22Rv1 (cell line): ENCODE results near the gene BMPER.

ENCODE experiments used
- H3K27ac ChIP-seq: fragments of 450-650 bp; 2 replicates; pipeline ENCODE4 v1.5.1; 2017
- ZFX ChIP-seq: fragments of 450-650 bp; IDR thresholded peaks from 2 replicates; pipeline ENCODE4 v1.6.1; 2017; ENCODE audit warnings: antibody characterized with exemption, borderline replicate concordance
- TF ChIP-seq, protein P1 (sequence below): fragments of 450-650 bp; IDR thresholded peaks from 2 replicates; pipeline ENCODE4 v1.5.1; 2017; ENCODE audit warnings: mild to moderate bottlenecking

BMPER gene

DNA sequence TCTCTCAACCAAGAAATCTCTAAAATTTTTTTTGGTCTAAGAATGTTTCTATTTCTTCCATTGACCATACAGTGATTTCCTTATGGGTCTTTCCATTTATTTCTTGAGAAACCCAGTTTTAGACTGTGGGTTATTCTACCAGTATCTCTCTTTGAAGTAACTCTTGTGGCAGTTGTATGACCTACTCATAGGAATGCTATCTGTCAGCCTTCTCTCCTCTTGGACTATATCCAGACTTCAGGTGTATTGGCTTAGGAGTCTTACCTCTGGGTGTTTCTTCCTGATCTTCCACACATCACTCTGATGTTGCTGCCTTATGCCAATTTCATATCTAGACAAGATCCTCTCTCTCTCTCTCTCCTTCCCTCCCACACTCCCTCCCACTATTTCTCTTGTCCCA is 178.1 kb downstream of the BMPER start:
- no peak overlapping the region for H3K27ac ChIP-seq
- TF ChIP-seq, protein P1, sequence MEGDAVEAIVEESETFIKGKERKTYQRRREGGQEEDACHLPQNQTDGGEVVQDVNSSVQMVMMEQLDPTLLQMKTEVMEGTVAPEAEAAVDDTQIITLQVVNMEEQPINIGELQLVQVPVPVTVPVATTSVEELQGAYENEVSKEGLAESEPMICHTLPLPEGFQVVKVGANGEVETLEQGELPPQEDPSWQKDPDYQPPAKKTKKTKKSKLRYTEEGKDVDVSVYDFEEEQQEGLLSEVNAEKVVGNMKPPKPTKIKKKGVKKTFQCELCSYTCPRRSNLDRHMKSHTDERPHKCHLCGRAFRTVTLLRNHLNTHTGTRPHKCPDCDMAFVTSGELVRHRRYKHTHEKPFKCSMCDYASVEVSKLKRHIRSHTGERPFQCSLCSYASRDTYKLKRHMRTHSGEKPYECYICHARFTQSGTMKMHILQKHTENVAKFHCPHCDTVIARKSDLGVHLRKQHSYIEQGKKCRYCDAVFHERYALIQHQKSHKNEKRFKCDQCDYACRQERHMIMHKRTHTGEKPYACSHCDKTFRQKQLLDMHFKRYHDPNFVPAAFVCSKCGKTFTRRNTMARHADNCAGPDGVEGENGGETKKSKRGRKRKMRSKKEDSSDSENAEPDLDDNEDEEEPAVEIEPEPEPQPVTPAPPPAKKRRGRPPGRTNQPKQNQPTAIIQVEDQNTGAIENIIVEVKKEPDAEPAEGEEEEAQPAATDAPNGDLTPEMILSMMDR = no peak
- TF ChIP-seq ZFX = no peak

DNA sequence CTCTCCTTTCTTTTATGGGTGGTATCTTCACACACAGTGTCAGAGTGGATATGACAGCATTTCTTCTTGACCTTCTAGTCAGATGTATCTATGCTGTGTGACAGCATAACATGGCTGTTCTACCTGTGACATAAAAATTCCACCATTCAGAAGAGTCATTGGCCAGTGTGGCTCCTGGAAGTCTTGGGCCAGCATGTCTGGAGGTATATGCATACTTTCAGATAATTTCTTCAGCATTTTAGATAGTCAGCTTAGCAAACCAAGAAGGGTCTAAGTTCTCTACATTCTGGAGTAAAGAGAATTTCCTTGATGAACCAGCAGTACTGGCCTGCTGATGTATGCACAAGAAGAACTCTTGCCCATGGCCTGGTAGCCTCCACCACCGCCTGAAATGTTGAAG is 179.3 kb downstream of the BMPER start:
- TF ChIP-seq, protein P1 = no peak
- no peak for TF ChIP-seq ZFX
- no peak overlapping the region for H3K27ac ChIP-seq

DNA sequence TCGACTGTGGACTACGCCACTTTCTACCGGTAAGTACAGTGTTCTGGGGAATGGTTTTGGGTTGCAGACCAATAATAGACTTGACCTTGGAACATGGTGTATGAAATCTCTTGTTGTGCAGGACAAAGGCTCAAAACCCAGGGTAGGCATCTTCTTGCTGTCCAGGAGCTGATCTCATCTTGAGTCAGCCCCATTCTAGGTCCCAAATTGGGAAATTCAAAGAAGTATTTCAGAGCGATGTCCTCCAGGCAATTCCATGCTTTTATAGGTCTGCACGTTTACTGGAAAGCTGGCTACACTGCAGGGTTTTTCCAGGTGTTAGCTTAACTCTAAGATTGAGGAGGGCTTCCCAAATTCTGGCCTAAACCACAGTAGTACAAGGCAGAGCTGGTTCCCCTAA is 180.7 kb downstream of the BMPER start:
- TF ChIP-seq, protein P1 = no peak
- TF ChIP-seq ZFX = no peak

DNA sequence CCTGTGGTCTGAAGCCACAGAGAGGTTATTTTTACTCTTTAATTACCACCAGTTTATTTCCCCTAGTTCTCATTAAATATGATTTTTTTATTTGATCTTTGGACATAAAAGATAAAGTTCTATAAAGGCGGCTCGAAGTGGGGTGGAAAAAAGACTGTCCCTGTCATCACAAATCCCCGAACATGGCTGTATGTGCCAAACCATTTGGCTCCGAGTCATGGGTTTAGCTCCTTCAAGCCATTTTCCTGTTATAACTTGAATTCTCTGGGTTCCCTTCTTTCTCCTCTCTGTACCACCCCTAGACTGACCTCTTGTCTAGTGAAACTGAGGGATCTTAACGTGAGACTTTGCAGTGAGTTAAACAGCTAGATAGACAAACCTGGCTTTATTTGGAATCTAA is 181.6 kb downstream of the BMPER start:
- TF ChIP-seq, protein P1 = no peak
- no peak for TF ChIP-seq ZFX
- no peak overlapping the region for H3K27ac ChIP-seq

More for the DNA sequence above, 180.7 kb downstream of the BMPER start:
- no peak overlapping the region for H3K27ac ChIP-seq

DNA sequence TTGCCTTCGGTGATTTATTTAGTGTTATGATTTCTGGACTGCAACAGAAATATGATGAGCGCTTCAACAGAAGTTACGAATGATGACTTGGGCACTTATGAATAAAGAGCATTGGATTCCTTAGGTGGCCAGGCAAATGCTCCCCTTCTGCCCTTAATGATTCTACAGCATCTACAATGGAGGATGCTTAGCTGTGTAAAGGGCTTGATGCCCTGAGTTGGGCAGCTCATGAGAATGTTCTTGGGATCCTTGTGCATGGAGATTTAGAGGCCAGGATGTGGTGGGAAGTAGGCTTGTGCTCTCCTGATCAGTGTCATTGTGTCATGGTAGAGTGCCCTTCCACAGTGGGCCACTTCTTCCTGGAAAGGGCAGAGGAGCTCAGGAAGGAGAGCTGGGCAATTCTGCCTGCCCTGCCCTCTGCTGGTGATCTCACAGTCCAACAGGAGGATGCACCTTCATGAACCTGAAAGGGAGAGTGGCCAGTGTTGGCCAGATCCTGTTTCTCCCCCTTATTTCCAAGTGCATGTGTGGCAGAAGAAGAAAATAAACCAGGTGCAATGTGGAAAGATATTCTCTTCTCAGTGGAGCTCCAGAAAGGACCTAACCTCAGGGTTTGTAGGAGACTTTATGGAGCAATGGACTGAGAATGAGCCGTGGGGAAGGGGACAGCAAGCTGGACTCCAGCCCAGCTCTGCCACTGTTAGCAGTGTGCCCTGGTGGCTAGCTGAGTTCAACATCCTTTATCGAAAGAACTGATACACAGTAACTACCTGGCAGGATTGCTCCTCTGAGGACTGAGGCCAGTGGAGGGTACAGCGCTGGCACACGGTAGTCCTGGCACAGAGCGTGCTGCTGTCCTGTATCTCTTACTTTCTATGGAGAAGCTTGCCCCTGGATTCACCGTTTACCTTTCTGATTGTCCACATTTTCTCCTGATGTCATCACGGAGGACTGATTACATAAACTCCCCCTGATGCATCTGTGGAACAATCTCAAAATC is 182.9 kb downstream of the BMPER start:
- no peak for TF ChIP-seq ZFX
- TF ChIP-seq, protein P1 = peak; percentile 83
- no peak overlapping the region for H3K27ac ChIP-seq

DNA sequence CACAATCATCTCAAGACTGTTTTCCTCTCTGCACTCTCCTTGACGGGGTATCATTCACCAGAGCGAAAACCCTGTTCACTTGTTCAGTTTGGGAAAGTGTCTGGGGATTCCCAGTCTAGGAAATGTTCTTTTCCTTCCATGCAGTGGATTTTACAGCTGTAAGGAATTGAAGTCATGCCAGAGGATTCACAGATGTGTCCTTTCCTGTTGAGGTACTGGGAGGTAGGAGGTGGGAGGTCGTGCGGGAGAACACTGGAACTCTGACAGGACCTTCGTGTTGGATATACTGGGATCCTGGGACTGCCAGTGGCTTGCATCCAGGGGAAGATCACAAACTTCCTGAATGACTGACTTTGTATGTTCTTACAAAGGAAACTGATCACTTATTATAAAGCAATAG is 185.5 kb downstream of the BMPER start:
- TF ChIP-seq, protein P1 = no peak
- TF ChIP-seq ZFX = no peak
- no peak overlapping the region for H3K27ac ChIP-seq

DNA sequence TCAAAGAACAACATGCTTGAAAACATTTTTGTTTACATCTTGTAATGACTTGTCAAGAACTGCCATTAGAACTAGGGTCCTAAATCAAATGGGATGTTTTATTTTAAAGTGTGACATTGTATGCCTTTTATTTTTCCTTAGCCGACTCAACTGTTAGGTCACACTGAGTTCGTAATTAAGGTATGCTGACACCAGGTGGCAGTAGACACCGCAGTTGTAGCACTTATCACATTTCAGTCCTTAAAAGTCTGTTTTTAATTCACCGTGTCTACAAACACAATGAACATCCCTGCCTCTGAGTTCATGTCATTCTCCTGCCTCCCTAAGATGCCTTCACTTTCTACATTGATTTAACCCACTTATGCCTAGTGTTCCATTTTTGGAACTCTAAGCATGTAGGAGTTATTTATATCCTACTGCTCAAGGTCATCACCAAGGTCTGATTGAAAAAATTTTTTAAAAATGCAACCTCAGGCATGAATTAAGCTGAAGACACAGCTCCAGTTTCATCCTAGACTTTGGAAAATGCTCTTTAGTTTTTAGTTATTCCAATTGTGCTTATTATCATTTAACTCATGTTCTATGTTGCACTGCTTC is 186.1 kb downstream of the BMPER start:
- TF ChIP-seq, protein P1 = peak; percentile 72
- TF ChIP-seq ZFX = no peak
- no peak overlapping the region for H3K27ac ChIP-seq
